Mesenteric fat pad (tissue), 1 donor: ENCODE data around the gene ZNF423. TPM values are rescaled to one million over a fixed set of nuclear protein-coding genes. Genes with fewer than 3 reads are reported as not detected.

Experiments used
- DNase-seq: peaks from one replicate; pipeline ENCODE4 v3.0.0-alpha.2; 2020; ENCODE audit warnings: low spot score
- total RNA-seq: library from RNA; stranded (reverse); fragmentation: NEBNext Ultra II Directional; extraction: Animal tissue kit (Norgen Biotek cat#: 25700); gene quantifications from one replicate; pipeline ENCODE4 v1.2.1, GENCODE V29; 2021
- donor health status: DM: yes; HTN: yes; CAD: no.

ZNF423 gene
- total RNA-seq, 1 donor from 2014 or later: 13.5 TPM

- DNase-seq: no peak
Observed at GRCh38 chr16:49755716-49756505, 100.0 kb downstream of the ZNF423 start.

- no peak for DNase-seq
Observed at GRCh38 chr16:49755313-49755620, 100.6 kb downstream of the ZNF423 start.

- no peak for DNase-seq
Observed at GRCh38 chr16:49754495-49755312, 101.2 kb downstream of the ZNF423 start.

DNA sequence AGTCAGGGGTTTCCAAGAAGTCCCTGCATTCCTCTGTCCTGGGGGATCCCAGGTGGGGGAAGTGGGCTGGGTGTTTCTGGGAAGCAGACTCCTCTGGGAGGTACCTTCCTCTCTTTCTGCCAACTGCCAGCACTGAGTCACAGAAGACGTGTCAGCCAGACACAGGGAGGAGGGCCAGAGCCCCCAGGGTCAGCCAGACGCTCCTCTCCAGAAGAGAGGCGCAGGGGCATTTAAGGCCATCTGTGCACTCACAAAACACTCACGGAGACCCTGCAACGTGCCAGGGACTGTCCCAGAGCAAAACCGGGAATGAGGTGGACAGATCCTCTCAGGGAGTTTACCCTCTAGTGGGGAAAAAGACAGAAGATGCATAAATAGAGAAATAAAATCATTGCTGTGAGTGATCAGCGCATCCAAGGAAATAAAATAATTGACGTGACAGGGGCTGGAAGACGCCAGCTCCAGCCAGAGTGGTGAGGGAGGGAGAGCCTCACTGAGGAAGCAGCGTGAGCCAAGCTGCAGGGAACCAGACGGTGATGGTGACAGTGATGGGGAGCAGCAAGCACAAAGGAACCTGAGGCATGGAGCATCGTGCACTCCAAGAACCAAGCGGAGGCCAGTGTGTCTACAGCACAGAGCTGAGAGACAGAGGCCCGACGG lies 105.4 kb downstream of the ZNF423 start:
- no peak for DNase-seq

DNA sequence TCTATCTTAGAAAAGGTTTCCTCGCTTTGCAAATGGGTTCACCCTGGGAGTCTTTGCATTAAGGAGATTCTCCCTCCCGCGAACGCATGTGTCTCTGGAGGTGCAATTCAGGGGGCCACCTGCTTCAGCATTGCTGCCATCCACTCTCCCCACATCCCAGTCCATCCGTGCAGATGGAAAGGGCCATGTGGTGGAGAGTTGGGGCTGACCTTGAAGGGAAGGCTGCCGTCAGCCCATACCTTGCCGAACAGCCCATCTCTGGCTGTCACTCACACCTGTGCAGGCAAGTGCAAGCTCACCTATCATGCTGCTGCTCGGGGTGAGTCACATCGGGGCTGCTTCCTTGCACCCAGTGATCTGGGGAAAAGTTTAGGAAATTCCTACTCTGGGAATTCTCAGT lies 106.1 kb downstream of the ZNF423 start:
- DNase-seq: no peak

- DNase-seq: no peak
Observed at GRCh38 chr16:49748322-49748721, 107.6 kb downstream of the ZNF423 start.

DNA sequence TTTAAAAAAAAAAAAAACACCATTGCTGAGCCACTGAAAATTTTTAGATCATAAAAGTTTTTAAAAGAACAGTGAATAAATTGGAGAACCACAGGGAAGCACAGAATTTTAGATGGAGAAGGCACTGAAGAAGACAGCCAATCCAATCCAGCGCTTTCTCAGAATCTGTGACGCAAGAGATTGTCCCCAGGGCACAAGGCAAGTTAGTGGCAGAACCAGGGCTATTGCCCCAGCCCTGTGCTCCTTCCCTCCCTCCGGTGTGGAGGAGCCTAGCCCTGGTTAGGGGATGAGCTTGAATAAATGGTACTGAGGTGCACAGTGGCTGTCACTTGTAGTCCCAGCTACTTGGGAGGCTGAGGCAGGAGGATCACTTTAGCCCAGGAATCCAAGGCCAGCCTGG lies 108.3 kb downstream of the ZNF423 start:
- no peak for DNase-seq

DNA sequence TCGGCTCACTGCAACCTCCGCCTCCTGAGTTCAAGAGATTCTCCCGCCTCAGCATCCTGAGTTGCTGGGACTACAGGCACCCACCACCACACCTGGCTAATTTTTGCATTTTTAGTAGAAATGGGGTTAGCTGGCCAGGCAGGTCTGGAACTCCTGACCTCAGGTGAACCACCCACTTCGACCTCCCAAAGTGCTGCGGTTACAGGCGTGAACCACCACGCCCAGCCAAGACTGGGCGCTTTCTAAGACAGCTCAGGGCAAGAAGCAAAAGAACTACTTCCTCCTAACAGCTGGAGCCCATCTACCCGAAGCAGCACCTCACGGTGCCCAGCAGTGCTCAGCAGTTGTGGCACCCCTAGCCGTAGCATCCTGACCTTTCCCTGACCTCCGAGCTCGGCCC lies 109.4 kb downstream of the ZNF423 start:
- DNase-seq: no peak

DNA sequence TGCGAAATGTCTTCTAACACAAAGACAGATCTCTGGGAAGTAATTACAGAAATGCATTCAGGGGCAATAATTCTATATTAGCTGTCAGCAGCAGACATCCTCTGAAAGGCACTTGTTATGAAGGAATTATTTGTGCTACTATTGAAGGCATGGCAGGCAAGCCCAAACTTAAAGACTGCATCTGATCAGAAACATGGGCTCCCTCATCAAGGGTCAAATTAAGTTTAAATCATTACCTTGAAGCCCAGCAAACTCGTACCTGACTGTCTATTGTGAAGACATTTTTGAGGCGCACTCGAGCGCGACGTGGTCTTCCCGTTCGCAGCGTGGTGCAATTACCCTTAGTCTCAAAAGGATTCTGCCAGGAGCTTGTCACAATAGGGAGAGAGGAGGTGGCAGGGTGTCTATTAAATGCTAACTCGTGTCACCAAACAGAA lies 110.6 kb downstream of the ZNF423 start:
- no peak for DNase-seq

GRCh38 chr16:49744244-49745220 lies 111.4 kb downstream of the ZNF423 start:
- no peak for DNase-seq

DNA sequence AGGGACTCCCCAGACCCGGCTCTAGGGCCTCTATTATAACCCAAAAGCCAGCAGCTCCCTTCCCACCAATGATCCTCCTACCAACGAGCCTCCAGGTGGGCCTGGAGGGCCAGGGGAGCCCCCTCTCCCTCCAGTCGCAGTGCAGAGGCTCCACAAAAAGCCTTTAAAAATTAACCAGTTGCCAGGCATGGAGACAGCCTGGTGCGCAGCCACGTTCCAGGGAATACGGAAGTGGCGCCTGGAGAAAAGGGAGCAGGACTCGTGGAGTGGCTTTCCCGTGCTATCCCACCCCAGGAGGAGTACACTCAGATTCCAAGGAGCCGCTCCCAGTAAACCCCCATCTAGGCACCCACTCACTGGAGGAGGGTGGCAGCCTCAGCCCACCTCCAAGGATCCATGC lies 112.3 kb downstream of the ZNF423 start:
- no peak for DNase-seq

DNA sequence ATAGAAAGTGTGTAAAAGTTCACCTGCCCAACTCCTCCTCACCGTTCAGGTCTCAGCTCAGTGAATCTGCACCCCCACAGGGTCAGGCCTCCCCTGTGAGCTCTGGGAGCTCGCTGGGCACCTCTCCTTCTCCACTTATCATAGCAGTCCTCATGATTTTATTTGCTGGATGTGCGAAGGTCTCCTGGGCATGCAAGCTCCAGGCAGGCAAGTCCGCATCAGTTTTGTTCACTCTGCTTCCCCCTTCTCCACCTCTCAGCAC lies 112.8 kb downstream of the ZNF423 start:
- no peak for DNase-seq

GRCh38 chr16:49742428-49743202 lies 113.3 kb downstream of the ZNF423 start:
- no peak for DNase-seq

DNA sequence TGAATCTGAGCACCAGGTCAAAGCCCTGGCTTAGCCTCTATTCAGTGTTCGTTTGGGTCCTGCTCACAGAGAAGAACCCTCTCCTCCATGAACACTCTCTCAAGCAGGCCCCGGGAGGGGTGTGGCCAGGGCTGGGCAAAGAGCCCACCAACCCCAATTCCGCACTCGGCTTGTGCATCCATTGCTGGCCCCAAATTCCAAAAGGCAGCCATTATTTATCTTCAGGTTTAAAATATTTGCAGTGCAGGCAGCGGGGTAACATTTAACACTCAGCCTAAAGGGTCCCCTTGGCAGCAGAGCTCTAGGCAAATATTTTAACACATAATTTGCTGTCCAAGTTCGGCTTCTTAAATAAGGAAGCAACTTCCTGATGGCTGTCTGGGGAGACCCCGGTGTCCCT lies 115.7 kb downstream of the ZNF423 start:
- DNase-seq: no peak

DNA sequence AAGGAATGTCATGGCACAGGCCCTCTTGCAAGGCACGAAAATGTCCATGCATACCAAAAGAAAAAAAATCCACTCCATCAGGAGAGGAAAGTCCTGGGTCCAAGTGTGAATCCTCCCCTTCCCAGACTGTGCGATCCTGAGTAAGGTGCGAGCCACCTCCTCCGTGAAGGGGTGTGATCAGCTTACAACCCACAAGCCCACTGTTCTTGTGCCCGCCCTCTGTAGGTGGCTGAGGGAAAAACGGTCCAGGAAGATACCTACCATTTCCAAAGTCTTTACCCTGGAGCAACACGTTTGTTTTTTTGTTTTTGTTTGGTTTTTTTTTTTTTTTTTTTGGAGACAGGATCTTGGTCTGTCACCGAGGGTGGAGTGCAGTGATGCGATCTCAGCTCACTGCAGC lies 116.5 kb downstream of the ZNF423 start:
- no peak for DNase-seq

DNA sequence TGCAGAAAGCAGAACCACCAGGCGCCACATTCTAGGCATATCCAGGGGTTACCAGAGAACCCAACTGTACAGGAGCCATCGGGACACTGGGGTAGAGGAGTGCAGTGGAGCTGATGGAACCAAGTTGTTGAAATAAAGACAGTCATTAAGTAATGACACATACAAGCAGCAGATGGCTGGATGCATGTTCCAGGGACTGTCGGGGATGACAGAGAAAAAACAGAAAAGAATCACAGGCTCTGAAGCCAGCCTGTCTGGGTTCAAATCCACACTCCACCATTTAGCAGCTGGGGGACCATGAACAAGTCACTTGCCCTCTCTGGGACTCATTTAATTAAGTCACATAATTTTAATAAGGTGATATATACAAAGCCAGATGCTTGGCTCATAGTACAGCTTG lies 117.1 kb downstream of the ZNF423 start:
- DNase-seq: no peak

DNA sequence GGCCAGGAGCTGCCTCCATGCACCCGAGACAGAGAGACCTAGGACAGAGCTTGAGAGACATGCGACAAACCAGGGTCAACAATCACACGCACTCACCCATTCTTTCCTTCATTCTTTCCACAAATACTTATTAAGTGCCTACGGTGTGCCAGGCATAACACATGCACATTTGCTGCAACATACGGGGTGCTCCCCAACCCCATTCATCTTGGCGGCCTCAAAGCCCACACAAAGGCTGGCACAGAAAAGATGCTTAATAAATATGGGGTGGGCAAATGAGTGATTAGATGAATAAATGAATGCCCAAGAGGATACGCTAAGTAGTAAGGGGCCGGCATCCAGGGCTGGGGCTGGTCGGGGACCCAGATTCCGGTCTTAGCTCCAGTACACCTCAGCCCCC lies 117.9 kb downstream of the ZNF423 start:
- no peak for DNase-seq

GRCh38 chr16:49737541-49737940 lies 118.4 kb downstream of the ZNF423 start:
- no peak for DNase-seq

GRCh38 chr16:49734331-49734730 lies 121.6 kb downstream of the ZNF423 start:
- no peak for DNase-seq

DNA sequence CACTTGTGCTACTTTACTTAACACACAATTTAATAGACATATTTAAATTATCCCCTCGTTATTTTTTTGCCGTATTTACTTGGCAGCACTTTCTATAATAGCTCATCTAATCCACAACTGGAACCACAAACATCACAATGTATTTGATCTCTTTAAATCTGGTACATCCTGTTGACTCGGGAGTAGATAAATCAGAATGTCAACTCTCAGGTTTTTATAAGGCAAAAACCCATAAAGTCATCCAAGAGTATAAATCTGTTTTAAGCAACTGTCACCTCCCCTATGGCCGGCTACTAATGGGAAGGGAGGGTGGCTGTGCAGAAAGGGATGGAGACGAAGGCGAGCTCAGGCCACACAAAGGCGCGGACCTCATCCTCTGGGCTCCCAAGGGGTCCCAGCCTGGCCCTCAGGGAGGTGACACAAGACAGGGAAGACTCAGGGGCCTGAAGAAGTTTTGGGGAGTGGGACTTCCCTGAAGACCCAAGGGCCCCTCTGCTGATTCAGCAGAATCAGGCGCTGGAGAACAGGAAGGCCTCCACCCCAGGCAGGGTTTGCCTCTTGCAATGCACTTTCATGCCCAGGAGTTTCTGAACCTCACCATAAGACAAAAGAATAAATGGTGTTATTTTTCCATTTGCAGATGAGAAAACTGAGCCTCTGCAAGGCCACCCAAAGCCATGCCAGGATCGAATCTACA lies 122.5 kb downstream of the ZNF423 start:
- DNase-seq: no peak
